K562 (cell line): Measurements from ENCODE around the gene COLEC12. TPM values are rescaled to one million over a fixed set of nuclear protein-coding genes. Genes with fewer than 3 reads are reported as not detected.

Experiments used
- ATAC-seq: fragments of 200-7000 bp; cut with Tn5 transposase; 3 replicates; pipeline ENCODE4 v1.9.1; 2020; ENCODE audit warnings: moderate library complexity
- BruUV-seq: library from RNA; stranded (reverse); fragments of 400-500 nt; replicated peaks from 2 replicates; lab custom pipeline; 2021; lab: Mats Ljungman, UMichigan
- CTCF ChIA-PET: fragments of 300-600 bp; formaldehyde crosslinking; extraction: SDS; loops from one replicate; lab custom pipeline; 2021; ENCODE audit warnings: low intra/inter-chr PET ratio; lab: Yijun Ruan, JAX
- POLR2A ChIA-PET: fragments of 300-600, 350-650 bp; sonication (Branson Sonifier 250); formaldehyde crosslinking; extraction: SDS; loops from one replicate; lab custom pipeline; 2021; ENCODE audit warnings: antibody characterized with exemption, inconsistent platforms; lab: Yijun Ruan, JAX
- DNase-seq, 4 experiments: peaks; one replicate each; pipeline versions ENCODE4 v3.0.0 to v3.0.0-alpha.2; 2011 to 2018; ENCODE audit warnings: low spot score in 3 of 4, mixed read lengths in 3 of 4; ENCODE audit errors: extremely low read depth in 1 of 4
- FAIRE-seq: peaks from 2 replicates; lab custom pipeline; 2011; peaks lifted over from hg19 to GRCh38; lab: Jason Lieb, UNC
- H2AFZ ChIP-seq: 2 replicates; pipeline ENCODE4 v1.6.0; 2011; ENCODE audit warnings: low read depth, low read length, control low read depth, inconsistent platforms
- H3K27ac ChIP-seq: fragments of 200-600 bp; 3 replicates; pipeline ENCODE4 v1.8.0; 2011; ENCODE audit warnings: low read depth, mild to moderate bottlenecking, control low read depth, inconsistent platforms, low read length, moderate library complexity, mixed read lengths; ENCODE audit errors: extremely low read depth
- H3K27me3 ChIP-seq, 2 experiments: fragments of 300-600 bp in 1 of 2; 2 replicates in 1 of 2; 3 replicates in 1 of 2; pipeline versions ENCODE4 v1.6.0 to v1.8.0; 2011; ENCODE audit warnings: inconsistent platforms in 2 of 2, low read length in 2 of 2, mild to moderate bottlenecking in 1 of 2, mixed read lengths in 1 of 2, moderate library complexity in 1 of 2; ENCODE audit not compliant: control insufficient read depth in 2 of 2, insufficient read depth in 2 of 2
- H3K36me3 ChIP-seq: fragments of 300-600 bp; 3 replicates; pipeline ENCODE4 v1.8.0; 2011; ENCODE audit warnings: mild to moderate bottlenecking, low read length, inconsistent platforms; ENCODE audit not compliant: control insufficient read depth, insufficient read depth
- H3K4me1 ChIP-seq, 2 experiments: fragments of 200-600 bp in 1 of 2; replicated peaks in 1 of 2; 2 replicates in 1 of 2; 3 replicates in 1 of 2; pipeline versions ENCODE4 v1.5.1 to v1.8.0; 2011; ENCODE audit warnings: inconsistent platforms in 2 of 2, low read length in 2 of 2, mild to moderate bottlenecking in 1 of 2, mixed read lengths in 1 of 2, moderate library complexity in 1 of 2; ENCODE audit not compliant: control insufficient read depth in 2 of 2, insufficient read depth in 2 of 2
- H3K4me2 ChIP-seq: 2 replicates; pipeline ENCODE4 v1.6.1; 2011; ENCODE audit warnings: low read length, control low read depth, inconsistent platforms, mixed read lengths; ENCODE audit not compliant: insufficient read depth
- H3K4me3 ChIP-seq: fragments of 200-600 bp; sonication (generic), shearing (Covaris generic); 2 replicates; pipeline ENCODE4 v1.5.1; 2016; ENCODE audit warnings: control low read depth, inconsistent platforms
- H3K79me2 ChIP-seq: fragments of 200-600 bp; 3 replicates; pipeline ENCODE4 v1.8.0; 2011; ENCODE audit warnings: low read length, inconsistent platforms; ENCODE audit not compliant: control insufficient read depth, insufficient read depth
- H3K9ac ChIP-seq, 2 experiments: 2 replicates each; pipeline versions ENCODE4 v1.6.0 to v1.6.1; 2011; ENCODE audit warnings: low read depth in 2 of 2, low read length in 2 of 2, control low read depth in 1 of 2, inconsistent platforms in 1 of 2, mild to moderate bottlenecking in 1 of 2, mixed read lengths in 1 of 2; ENCODE audit not compliant: insufficient read depth in 1 of 2
- H3K9me1 ChIP-seq: one replicate; pipeline ENCODE4 v1.6.0; 2011; ENCODE audit warnings: inconsistent platforms, mild to moderate bottlenecking, low read length, moderate library complexity; ENCODE audit not compliant: control insufficient read depth, insufficient read depth
- H3K9me3 ChIP-seq: replicated peaks from 2 replicates; pipeline ENCODE4 v1.5.1; 2011; ENCODE audit warnings: low read depth, low read length, inconsistent platforms; ENCODE audit not compliant: control insufficient read depth, insufficient read depth
- H4K20me1 ChIP-seq: replicated peaks from 2 replicates; pipeline ENCODE4 v1.6.1; 2011; ENCODE audit warnings: low read length, inconsistent platforms, mixed read lengths; ENCODE audit not compliant: control insufficient read depth, insufficient read depth
- DDX20 ChIP-seq: fragments of 450-650 bp; IDR thresholded peaks from 2 replicates; pipeline ENCODE4 v1.6.1; 2016; ENCODE audit warnings: missing genetic modification characterization, low read depth, mild to moderate bottlenecking, missing compliant biosample characterization, moderate library complexity
- HDAC1 ChIP-seq, 2 experiments: fragments of 450-650 bp; IDR thresholded peaks; 2 replicates each; pipeline ENCODE4 v1.6.1; 2016 to 2017; ENCODE audit warnings: inconsistent platforms in 1 of 2, mild to moderate bottlenecking in 1 of 2, moderate library complexity in 1 of 2
- HNRNPH1 ChIP-seq: fragments of 200-400 bp; formaldehyde crosslinking; optimal IDR thresholded peaks from 2 replicates; pipeline ENCODE3; 2017; ENCODE audit warnings: low read depth, mild to moderate bottlenecking, low read length, moderate library complexity
- SMARCA4 ChIP-seq: fragments of 450-650 bp; IDR thresholded peaks from 2 replicates; pipeline ENCODE4 v1.6.1; 2016
- ZMIZ1 ChIP-seq, 2 experiments: fragments of 150-350 bp in 1 of 2; IDR thresholded peaks; 2 replicates each; pipeline ENCODE4 v1.6.1; 2012 to 2016; ENCODE audit warnings: low read depth in 2 of 2, low read length in 2 of 2, mild to moderate bottlenecking in 1 of 2, moderate library complexity in 1 of 2
- ZNF592 ChIP-seq: fragments of 450-650 bp; IDR thresholded peaks from 2 replicates; pipeline ENCODE4 v1.6.1; 2017; ENCODE audit warnings: antibody characterized with exemption, mild to moderate bottlenecking
- whole genome bisulfite sequencing: fragments of 100-300 bp; shearing (Covaris generic); methylation state at CpG from one replicate; pipeline ENCODE4 v1.1.6; 2016; ENCODE audit warnings: low coverage, mixed read lengths; ENCODE audit not compliant: insufficient coverage; ENCODE audit errors: missing lambda C conversion rate; 5-methylcytosine and 5-hydroxymethylcytosine counted together
- in situ Hi-C: fragments of 300-500 bp; cut with MboI; formaldehyde crosslinking; loops from 4 replicates; pipeline ENCODE4 v1.15.0; 2018; ENCODE audit warnings: inconsistent platforms, mixed read lengths
- intact Hi-C: fragments of 100-400 bp; cut with micrococcal nuclease; formaldehyde crosslinking; loops from 2 replicates; pipeline ENCODE4 v1.14.2; 2022
- polyA plus RNA-seq, 8 experiments: library from polyadenylated mRNA; depleted of rRNA in 4 of 8; stranded (reverse) in 5 of 8; unstranded in 3 of 8; fragments of >200 nt; fragmentation: Nextera tagmentation in 2 of 8; fragmentation: Illumina TruSeq in 1 of 8; extraction: Ambion mirVana in 2 of 8; extraction: Trizol in 1 of 8; gene quantifications; 2 replicates each; pipeline versions ENCODE4 v1.2.1 to v1.2.3, GENCODE V29; 2011 to 2014; ENCODE audit warnings: inconsistent platforms in 1 of 8, missing spikeins in 1 of 8
- total RNA-seq, 7 experiments: library from RNA; depleted of rRNA in 6 of 7; stranded (reverse); fragments of >200 nt in 6 of 7; fragmentation: Illumina TruSeq in 2 of 7; extraction: Trizol in 2 of 7; gene quantifications; 2 replicates each; pipeline versions ENCODE4 v1.2.1 to v1.2.3, GENCODE V29; 2011 to 2021; ENCODE audit warnings: low replicate concordance in 1 of 7

Gene COLEC12
- total and polyA plus RNA-seq, 9 of the 15 experiments (the other 6 are each of a cell fraction or from before 2014, with no cell fraction given): 0.04 TPM; not detected in 8

GRCh38 chr18:495017-495416 lies 5.5 kb downstream of the COLEC12 start:
- no peak for FAIRE-seq
- no TSS peak for BruUV-seq
- CTCF ChIA-PET: no interaction called here

More at GRCh38 chr18:495017-495416, 5.5 kb downstream of the COLEC12 start:
- POLR2A ChIA-PET: no interaction called here
- H3K4me2 ChIP-seq: no peak overlapping the region
- in situ Hi-C loops (no loop called here), intact Hi-C loops (loop anchor here (5.0 to 10.0 kb wide), 3 partner anchors 107 to 340 kb away; no protein-coding TSS in a partner anchor)
- H2AFZ ChIP-seq: no peak overlapping the region
- H3K27me3 ChIP-seq: peaks cover 18 to 23% of the 10 kb centered on the region in 2 experiments
- H3K4me3 ChIP-seq: no peak overlapping the region
- H3K79me2 ChIP-seq: no peaks in the 10 kb centered on the region
- no peaks in the 10 kb centered on the region for H4K20me1 ChIP-seq
- no peaks in the 10 kb centered on the region for H3K36me3 ChIP-seq
- TF ChIP-seq SMARCA4: no peak
- no peak for TF ChIP-seq HDAC1 (IDR thresholded peaks at IDR 0.05)
- no peak for TF ChIP-seq ZNF592
- no peak for TF ChIP-seq DDX20 (tag)
- TF ChIP-seq ZMIZ1 (IDR thresholded peaks at IDR 0.05; ENCODE audit: low read depth in 2 of 2, low read length in 2 of 2): no peak
- no peak for TF ChIP-seq HNRNPH1
- H3K9me3 ChIP-seq: no peaks in the 10 kb centered on the region
- ATAC-seq: no peak
- H3K9me1 ChIP-seq: no peaks in the 10 kb centered on the region
- H3K4me1 ChIP-seq: peaks cover 0 to 8% of the 10 kb centered on the region in 2 experiments; a peak in 2 of 5 replicates
- no peak overlapping the region for H3K27ac ChIP-seq
- WGBS: 0% methylated on average over 1 of the region's 1 CpG
- H3K9ac ChIP-seq: no peak overlapping the region
- DNase-seq: no peak
